GM12878 (cell line): ENCODE data around the gene PIK3R5. TPM values are rescaled to one million over a fixed set of nuclear protein-coding genes. Genes with fewer than 3 reads are reported as not detected.

Experiments
- CHD2 ChIP-seq: IDR thresholded peaks from 2 replicates; pipeline ENCODE4 v1.6.1; 2011; ENCODE audit warnings: low read depth, low read length, improper control_type of control experiment, borderline replicate concordance
- CUX1 ChIP-seq: IDR thresholded peaks from 2 replicates; pipeline ENCODE4 v1.6.1; 2012; ENCODE audit warnings: improper control_type of control experiment, low read depth, low read length; ENCODE audit not compliant: insufficient replicate concordance
- E2F4 ChIP-seq: IDR thresholded peaks from 2 replicates; pipeline ENCODE4 v1.6.1; 2012; ENCODE audit warnings: low read depth, low read length, improper control_type of control experiment
- E4F1 ChIP-seq: fragments of 450-650 bp; IDR thresholded peaks from 2 replicates; pipeline ENCODE4 v1.6.1; 2018; ENCODE audit warnings: borderline replicate concordance, mild to moderate bottlenecking; ENCODE audit not compliant: partially characterized antibody
- KAT2A ChIP-seq: conservative IDR thresholded peaks from 2 replicates; pipeline ENCODE4 v1.6.1; 2011; ENCODE audit warnings: low read depth, low read length; ENCODE audit not compliant: control insufficient read depth
- NBN ChIP-seq: fragments of 450-650 bp; IDR thresholded peaks from 2 replicates; pipeline ENCODE4 v1.6.1; 2016
- NFIC ChIP-seq: IDR thresholded peaks from 2 replicates; pipeline ENCODE4 v1.6.1; 2012; ENCODE audit warnings: low read depth, mild to moderate bottlenecking, inconsistent platforms, low read length, moderate library complexity
- PAX8 ChIP-seq: fragments of 450-650 bp; IDR thresholded peaks from 2 replicates; pipeline ENCODE4 v1.6.1; 2017; ENCODE audit warnings: mild to moderate bottlenecking, moderate library complexity
- RUNX3 ChIP-seq: IDR thresholded peaks from 2 replicates; pipeline ENCODE4 v1.6.1; 2012; ENCODE audit warnings: low read length, inconsistent platforms
- SMAD1 ChIP-seq: fragments of 450-650 bp; IDR thresholded peaks from 2 replicates; pipeline ENCODE4 v1.6.1; 2018; ENCODE audit warnings: mild to moderate bottlenecking, low read depth; ENCODE audit not compliant: partially characterized antibody
- SMAD5 ChIP-seq: IDR thresholded peaks from 2 replicates; pipeline ENCODE4 v1.6.1; 2016; ENCODE audit warnings: antibody characterized with exemption, low read depth
- ZBTB40 ChIP-seq: fragments of 450-650 bp; IDR thresholded peaks from 2 replicates; pipeline ENCODE4 v1.6.1; 2016; ENCODE audit warnings: mild to moderate bottlenecking, moderate library complexity, borderline replicate concordance
- ZNF687 ChIP-seq: fragments of 450-650 bp; IDR thresholded peaks from 2 replicates; pipeline ENCODE4 v1.6.1; 2017; ENCODE audit warnings: mild to moderate bottlenecking, moderate library complexity
- polyA plus RNA-seq, 11 experiments: library from polyadenylated mRNA; depleted of rRNA in 4 of 11; unstranded in 6 of 11; stranded (reverse) in 5 of 11; fragments of >200 nt; fragmentation: Nextera tagmentation in 4 of 11; fragmentation: Illumina TruSeq in 1 of 11; extraction: Ambion mirVana in 4 of 11; extraction: Trizol in 1 of 11; gene quantifications; 1 replicate in 1 of 11; 2 replicates in 10 of 11; pipeline versions ENCODE4 v1.2.1 to v1.2.3, GENCODE V29; 2011 to 2016; ENCODE audit warnings: inconsistent platforms in 2 of 11, missing spikeins in 2 of 11, low read depth in 1 of 11
- total RNA-seq, 4 experiments: library from RNA; depleted of rRNA in 3 of 4; stranded (reverse); fragments of >200 nt in 3 of 4; fragmentation: Illumina TruSeq in 1 of 4; extraction: Trizol in 1 of 4; gene quantifications; 2 replicates each; pipeline versions ENCODE4 v1.2.1 to v1.2.3, GENCODE V29; 2013 to 2021

Gene PIK3R5
- total and polyA plus RNA-seq, 10 of the 15 experiments (the other 5 are each of a cell fraction or from before 2014, with no cell fraction given), result 9.5 to 50.8 (median 35.5) TPM

- TF ChIP-seq CUX1 (peak; percentile 71), PAX8 (no peak), E2F4 (no peak), ZNF687 (peak; percentile 73), SMAD1 (peak; percentile 58), NBN (peak; percentile 92), CHD2 (peak; percentile 91), ZBTB40 (peak; percentile 73), NFIC (peak; percentile 98), KAT2A (no peak), E4F1 (peak; percentile 7), RUNX3 (peak; percentile 100), SMAD5 (no peak; the same call in 1 of the 2 replicates)
Measured at GRCh38 chr17:8857919-8858318, 107.6 kb downstream of the PIK3R5 start (continued).
